GM19240 (cell line): ENCODE measurements around the gene HSPA1B.
"Not testable (repeated sequence)": the region's sequence is repeated elsewhere in the genome, so short reads cannot be mapped to it uniquely, and the experiment has no call there.

ENCODE experiments used
- DNase-seq: peaks from one replicate; pipeline ENCODE4 v3.0.0; 2011; ENCODE audit warnings: low spot score; ENCODE audit not compliant: insufficient read length

HSPA1B gene

DNA sequence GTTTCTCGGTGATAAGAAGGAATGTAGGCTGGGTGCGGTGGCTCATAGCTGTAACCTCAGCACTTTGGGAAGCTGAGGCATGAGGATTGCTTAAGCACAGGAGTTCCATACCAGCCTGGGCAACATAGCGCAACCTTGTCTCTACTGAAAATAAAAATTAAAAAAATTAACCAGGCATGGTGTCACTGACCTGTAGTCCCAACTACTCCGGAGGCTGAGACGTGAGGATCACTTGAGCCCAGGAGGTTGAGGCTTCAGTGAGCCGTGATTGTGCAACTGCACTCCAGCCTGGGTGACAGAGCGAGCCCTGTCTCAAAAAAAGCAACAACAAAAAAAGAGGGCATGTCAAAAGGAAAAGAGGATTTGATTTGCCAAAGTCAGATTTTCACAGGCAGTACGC lies 31.2 kb downstream of the HSPA1B start:
- DNase-seq, result no peak

DNA sequence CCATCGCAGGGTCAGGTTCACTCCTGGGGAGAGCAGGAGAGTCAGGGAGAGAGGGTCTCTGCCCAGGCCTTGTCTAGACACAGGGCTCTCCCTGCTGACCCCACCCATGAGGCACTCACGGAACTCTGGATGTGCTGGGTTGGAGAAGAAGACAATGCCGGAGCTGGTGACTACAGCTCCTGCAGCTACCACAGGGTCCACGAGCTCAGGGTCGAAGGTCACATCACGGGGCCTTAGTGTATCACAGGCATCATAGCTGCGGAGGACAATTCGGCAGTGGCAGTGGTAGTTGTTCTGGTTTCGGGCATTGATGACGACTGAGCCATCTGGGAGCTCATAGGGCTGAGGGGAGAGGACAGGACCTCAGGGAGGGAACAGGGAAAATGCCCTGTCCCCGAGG lies 32.4 kb downstream of the HSPA1B start:
- no peak for DNase-seq

DNA sequence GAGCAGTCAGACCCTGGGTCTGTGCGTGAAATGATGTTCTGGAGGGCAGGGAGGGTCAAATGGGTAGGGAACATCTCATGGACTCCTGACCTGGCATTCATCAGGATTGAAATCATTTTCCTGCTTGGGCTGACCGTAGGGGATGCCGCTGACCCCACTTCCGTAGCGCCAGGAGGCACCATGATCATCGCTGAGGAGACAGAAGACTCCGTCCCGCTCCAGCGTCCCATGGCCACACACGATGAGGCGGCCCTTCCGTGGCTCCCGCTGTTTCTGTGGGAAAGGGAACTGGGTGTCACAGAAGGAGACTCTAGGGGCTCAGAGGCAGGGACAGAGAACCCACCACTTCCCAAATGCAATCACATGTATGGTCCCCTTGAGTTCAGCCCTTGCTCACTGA lies 32.8 kb downstream of the HSPA1B start:
- DNase-seq, result no peak

DNA sequence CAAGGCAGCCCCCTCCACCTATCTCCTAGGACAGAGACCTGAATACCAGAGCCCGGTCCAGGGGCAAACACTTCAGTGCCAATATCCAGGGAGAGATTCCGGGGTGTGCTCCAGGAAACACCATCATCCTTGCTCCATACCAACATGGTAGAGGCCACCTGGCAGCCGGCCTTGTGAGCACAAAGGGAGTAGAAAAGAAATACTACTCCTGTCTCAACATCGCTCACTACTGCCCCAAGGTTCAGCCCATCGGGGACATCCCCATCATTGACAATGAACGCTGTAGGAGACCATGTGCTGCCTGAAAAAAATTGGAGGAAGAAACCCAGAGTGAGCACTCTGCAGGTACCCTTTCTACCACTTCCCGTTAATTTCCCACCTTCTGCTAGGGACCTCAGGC lies 33.6 kb downstream of the HSPA1B start:
- no peak for DNase-seq

DNA sequence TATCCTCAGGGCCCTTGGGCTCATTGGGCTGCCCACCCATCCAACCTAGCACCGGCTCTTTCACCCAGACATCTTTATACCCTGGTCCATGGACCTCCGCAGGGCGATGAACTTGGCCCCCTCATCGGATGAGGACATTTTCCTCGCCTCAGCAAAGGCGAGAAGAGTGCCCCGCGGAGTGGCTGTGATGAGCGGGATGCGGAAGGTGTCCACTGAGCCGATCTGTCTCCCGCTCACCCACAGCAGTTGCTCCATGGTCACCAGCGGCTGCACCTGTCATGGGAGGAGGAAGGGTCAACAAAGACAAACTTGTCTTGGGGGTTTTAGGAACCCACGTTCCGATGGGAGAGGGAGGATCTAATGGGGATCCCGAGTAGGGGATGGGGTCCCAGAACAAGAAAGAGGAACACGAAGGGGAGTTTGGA lies 34.4 kb downstream of the HSPA1B start:
- no peak for DNase-seq

DNA sequence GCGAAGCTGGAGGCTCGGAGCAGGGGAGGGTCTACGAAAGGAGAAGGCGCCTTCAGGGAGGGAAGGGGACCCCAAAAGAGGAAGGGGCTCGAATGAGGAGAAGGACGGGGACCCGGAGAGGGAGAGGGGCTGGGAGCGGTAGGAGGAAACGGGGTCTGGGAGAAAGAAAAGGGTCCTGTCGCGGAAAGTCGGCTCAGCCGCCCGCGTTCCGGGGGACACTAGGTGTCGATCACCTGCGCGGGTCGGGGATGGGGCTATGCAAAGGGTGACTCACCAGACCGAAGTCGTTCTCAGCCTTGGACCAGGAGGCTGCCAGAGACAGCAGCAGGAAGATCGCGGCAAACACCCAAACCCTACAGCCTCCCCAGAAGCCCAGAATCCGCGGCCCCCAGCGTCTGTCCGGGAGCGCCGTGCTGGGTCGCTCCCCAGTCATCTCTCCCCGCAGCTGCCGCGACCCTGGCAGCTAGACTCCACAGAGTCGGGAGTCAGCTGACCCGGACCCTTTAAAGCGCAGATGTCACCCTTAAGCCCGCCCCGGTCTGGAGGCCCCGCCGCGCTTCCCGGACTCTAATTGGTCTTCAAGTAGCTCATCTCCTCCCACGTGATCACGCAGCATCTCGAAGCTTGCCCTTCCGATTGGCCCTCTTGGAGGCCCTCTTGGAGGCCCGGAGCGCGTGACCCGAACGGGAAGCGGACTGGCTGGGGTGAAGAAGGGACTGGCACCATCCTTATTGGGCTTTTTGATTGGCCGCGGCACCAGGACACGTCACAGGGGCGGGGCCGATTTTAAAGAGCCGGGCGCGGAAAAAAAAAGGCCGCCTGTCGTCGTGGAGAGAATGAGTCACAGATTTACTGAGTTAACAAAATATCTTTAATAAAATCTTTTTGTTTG lies 35.1 kb downstream of the HSPA1B start, which contains the start of gene NEU1:
TSS of gene NEU1 (minus strand) at position 478 of the 892 bp plus-strand sequence. CDS start at position 433, 45 bp downstream.
- DNase-seq, result peak; percentile 100

DNA sequence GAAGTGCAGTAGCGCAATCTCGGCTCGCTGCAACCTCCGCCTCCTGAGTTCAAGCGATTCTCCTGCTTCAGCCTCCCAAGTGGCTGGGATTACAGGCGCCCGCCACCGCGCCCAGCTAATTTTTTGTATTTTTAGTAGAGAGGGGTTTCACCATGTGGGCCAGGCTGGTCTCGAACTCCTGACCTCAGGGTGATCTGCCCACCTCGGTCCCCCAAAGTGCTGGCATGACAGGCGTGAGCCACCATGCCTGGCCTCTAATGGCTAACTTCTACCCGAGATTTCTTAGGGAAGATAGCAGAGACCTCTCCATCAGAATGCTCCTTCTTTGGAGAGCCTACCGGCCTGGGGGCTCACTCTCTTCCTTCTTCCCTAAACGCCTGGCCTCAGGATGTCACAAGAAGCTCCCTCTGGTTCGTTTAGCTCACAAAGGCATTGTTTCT lies 36.6 kb downstream of the HSPA1B start:
- DNase-seq, result not testable (repeated sequence)

DNA sequence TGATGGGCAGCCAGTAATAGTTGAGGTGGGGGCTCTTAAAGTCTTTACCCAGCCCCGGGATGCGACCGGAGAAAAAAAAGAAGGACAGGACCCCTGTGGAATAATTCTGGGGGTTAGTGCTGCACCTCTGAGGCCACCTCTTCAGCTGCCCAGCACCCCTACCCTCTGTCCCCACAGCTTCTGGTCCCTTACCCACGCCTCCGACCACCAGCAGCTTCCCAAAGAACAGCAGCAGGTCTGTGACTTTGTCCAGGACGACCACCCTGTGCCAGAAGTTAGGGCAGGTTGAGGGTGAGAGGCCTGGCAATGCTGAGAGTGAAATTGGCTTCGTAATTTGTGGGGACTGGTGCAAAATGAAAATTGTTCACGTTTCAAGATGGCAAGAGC lies 37.3 kb downstream of the HSPA1B start:
- DNase-seq, result no peak

DNA sequence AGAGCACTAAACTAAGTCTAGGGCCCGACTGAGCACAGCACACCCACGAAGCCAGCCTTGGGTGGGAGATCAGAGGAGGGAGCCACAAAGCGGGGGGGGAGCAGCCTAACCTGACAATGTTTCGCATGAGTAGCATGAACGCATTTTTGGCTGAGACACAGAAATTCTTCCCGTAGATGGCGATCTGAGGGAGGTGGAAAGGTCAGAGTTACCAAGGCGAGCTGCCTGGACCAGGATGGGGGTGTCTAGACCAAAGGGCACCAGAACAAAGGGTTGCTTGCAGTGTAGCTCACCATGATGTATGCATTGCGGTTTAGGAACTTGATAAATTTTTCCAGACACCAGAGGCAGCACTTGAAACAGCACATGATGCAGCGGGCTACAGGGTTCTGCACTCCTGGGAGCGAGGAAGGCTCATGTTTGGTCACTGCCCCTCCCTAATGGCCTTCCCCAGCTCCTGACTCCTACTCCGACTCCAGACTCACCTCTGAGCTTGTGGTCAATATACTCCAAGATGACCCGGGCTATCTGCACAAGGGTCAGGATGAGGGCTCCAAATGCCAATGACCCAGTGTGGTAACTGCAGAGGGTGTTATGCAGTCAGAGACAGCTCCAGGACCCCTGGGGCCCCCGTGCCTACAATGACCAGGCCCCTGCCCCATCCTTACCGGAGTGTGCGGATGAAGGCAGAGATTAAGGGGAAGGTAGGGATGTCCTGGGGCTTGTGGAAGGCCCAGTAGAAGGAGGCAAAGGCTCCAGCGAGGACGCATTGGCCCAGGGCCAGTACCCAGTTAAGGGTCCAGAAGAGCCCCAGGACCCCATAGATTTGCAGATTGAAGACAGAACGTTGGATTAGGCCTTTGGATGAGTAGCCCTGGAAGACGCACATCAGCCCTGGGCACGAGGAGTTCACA lies 37.9 kb downstream of the HSPA1B start:
- no peak for DNase-seq

DNA sequence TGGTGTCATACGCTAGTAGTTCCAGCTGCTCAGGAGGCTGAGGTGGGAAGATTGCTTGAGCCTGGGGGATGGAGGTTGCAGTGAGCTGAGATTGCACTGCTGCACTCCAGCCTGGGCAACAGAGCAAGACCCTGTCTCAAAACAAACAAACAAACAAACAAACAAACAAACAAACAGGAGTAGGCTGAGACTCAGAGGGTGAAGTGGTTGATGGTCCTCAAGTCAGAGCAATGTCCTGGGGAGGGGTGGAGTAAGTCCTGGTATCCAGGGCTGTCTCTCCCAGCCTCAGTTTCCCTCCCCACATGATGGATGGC lies 41.1 kb downstream of the HSPA1B start:
- DNase-seq, result not testable (repeated sequence)

DNA sequence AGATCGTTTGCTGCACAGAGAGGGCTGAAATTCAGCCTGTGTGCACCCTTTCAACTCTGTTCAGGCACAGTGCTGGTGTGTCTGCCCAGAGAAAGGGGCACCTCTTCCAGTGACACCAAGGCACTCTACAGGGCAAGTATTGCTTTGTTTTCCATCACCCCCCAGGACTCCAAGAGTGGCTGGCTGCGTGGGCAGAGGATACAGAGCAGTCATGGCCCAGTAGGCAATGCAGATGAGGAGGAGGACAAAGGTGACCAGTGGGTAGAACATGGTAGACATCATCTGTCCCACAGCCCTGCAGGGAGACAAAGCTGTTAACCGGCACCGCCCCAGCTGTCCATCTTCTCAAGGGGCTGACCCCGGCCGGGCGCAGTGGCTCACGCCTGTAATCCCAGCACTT lies 41.8 kb downstream of the HSPA1B start:
- no peak for DNase-seq

DNA sequence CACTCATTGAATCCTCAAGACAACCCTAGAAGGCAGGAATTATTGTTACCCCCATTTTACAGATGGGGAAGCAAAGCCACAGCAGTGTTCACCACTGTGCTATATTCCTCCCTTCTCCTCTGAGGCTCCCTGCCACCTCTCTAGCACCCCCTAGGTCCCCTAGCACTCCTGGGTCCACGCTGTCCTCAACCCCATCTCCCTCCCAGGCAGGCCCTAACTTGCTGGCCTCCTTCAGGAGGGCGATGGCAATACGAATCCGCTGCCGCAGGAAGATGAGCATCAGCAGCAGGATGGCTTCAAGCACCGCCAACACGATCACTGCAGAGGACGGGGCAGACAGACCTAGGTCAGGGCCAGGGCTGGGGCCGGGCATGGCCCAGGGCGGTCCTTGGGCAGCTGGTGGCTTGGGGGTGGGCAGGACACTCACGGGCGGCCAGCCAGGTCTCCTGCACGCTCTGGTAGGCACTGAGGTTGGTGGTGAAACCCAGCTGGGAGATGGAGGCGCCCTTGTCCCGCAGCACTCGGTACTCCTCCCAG lies 42.9 kb downstream of the HSPA1B start:
- no peak for DNase-seq

DNA sequence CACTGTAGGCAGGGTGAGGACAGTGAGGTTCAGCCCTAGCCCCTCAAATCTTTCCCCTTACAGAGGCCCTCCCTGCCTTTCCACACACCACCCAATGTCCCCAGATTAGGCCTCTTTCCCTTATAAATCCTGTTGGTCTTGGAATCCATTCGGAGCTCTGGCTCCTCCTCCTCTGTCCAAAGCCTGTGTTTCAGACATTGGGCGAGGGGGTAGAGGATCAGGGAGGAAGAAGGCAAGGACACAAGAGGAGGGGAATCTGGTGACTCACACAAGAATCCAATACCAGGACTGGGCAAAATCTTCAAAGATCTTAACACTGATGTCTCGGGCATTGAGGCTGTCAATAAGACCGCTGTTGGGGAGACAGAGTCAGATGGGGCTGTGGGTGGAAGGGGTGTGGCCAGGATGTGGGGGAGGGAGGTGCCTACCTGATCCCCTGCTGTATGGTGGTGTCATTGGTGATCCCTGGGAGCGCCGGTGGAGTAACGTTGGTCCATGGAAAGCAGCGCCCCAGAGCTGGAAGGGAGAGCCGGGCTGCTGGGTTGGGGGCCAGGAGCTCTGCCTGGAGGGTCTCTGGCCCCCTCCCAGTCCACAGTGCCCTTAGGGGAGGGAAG lies 43.6 kb downstream of the HSPA1B start:
- DNase-seq, result no peak

DNA sequence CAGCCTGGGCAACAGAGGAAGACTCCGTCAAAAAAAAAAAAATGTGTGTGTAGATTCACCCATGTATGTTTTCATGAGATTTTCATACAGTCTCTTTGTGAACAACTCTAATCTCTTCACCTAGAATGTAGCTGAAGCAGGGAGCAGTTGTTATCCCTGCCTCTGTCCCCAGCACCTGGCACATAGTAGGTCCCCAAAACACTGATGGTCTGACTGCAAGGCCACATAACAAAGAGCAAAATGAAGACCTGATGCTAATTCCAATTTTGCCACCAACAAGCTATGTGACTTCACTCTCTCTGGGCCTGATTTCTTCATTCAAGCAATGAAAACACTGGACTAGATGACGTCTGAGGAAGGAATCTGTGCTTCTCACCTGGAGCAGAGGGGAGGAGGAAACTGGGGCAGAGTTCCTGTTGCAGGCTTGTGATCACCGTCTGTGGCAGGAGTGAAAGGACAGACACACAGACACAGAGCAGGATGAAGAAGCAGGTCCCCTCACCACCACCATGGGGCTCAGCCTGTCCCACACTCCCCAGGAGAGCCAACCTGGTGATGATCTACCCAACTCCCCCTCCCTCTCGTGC lies 46.6 kb downstream of the HSPA1B start:
- no peak for DNase-seq

DNA sequence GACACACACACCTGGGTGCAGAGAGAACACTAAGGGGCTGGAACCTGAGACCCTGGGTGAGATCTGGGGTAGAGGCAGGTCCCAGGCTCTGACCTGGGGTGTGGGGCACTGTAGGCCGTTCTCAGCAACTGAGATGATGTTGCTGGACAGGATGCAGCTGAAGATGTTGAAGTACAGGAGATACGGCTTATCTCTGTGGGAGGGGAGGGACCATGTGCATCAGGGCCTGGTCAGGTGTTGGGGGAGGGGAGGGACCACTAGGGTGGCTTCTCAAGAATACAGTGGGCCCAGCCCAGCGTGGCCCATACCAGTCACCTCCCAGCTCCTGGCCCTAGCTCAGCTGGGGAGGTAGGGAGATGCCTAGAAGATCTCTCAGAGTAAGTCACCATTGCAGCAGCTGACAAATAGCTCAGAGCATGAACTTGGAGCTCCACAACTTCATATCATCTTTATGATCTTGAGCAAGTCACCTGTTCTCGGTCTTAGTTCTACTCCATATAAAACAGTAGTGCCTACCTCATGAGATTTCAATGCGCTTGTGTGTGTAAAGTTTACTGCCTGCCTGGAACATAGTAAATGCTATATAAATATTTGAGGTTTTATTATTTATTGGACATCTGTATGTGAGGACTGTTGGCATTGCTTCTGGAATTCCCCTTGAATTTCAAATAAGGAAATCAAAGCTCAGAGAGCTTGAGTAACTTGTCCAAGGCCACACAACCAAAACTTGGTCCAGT lies 47.5 kb downstream of the HSPA1B start:
- DNase-seq, result no peak

DNA sequence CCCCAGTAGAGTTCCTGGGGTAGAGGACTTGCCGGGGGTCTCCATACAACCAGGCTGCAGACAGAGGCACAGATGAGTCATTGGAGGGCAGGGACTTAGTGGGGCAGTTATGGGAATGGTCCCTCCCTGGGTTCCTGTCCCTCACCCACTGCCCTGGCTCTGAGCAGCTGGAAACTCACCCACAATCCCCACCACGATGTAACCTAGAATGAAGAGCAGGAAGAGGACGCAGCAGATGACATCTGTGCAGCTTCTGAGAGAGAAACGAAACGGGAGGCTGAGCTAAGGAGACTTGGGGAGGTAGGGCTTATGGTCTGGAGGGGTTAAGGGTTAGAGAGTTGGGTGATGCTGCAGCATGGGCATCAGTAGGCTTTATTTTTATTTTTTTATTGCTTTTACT lies 48.3 kb downstream of the HSPA1B start:
- DNase-seq, result no peak

DNA sequence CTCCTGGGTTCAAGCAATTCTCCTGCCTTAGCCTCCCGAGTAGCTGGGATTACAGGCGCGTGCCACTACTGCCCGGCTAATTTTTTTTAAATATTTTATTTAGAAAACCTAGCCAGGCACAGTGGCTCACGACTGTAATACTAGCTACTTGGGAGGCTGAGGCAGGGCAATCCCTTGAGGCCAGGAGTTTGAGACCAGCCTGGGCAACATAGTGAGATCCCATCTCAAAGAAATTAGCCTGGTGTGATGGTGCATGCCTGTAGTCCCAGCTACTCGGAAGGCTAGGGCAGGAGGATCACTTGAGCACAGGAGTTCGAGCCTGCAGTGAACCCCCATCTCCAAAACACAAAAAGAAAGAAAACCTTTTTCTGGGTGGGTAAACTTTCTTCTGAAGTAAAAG lies 48.8 kb downstream of the HSPA1B start:
- no peak for DNase-seq

DNA sequence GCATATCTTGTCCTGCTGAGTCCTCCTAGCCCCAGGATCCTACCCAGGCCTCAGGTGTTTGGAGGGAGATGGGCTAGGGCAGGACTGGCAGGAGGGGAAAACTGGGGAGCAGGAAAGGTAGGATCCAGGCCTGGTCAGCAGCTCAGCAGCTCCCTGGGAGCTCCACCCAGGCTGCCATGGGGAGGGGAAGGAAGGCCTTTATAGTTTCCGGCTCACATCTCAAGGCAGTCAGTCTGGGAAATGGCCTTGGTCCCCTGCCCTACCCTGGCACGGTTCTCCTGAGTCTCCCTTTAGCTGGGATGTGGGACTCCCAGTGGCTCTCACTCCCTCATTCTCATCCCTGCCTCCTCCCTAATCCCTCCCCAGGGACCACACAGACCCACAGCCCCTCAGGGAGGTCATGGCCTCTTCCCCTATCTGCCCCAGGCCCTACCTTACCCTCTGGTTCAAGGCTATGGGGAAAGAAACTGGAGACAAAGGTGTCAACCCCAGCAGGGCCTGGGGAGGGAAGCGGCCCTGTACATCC lies 49.6 kb downstream of the HSPA1B start:
- DNase-seq, result no peak

DNA sequence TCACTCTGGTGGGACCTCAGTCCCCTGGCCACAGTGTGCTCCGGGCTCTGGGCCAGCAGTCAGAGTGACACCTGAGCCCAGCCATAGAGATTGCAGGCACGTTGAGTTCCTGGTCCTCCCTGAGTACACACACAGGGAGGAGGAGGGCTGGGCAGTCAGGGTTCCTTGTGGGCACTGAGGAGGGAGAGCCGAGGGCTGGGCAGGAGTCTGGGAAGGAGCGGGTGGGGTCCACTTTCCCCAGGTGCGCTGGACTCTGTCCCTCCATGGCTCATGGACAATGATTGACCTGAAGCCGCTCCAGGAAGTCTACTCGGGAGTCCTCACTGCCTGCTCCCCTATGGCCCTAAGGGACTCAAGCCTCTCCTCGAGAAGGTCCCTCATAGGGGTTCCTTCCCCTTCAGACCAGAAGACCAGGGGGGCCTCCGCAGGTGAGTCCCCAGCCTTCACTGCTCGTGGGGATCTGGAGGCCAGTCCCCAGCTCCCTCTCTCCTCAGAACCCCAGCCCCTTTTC lies 50.2 kb downstream of the HSPA1B start:
- no peak for DNase-seq

DNA sequence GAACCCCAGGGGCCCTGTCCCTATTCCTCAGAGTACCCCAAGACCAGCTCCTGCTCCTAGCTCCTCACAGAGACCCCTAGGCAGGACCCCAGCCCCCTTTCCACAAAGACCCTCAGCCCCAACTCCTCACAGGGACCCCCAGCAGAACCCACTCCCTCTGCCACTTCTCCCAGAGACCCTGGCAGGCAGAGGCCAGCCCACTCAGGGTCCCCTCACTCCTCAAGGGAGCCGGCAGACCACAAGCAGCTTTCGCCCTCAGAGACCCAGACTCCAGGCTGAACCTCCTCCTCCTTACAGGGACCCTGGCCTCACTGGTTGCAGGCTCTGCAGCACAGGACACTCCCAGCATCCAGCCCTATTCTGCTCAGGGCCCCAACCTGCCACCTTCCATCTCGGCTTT lies 50.7 kb downstream of the HSPA1B start:
- no peak for DNase-seq
